Omental fat pad (tissue), 4 donors: ENCODE data around the gene TRA2A. TPM values are rescaled to one million over a fixed set of nuclear protein-coding genes. Genes with fewer than 3 reads are reported as not detected.

Experiments
- ATAC-seq: fragments of 150-250 bp; one replicate; pipeline ENCODE4 v1.9.1; 2016; ENCODE audit warnings: mild to moderate bottlenecking, moderate library complexity; ENCODE audit not compliant: low FRiP score
- DNase-seq: peaks from one replicate; pipeline ENCODE4 v3.0.0-alpha.2; 2019; ENCODE audit warnings: low spot score
- total RNA-seq, 4 donors: library from RNA; depleted of rRNA; stranded (reverse); fragments of >200 nt; gene quantifications; one replicate each; pipeline ENCODE4 v1.1.0, GENCODE V29; 2016
- TF ChIP-seq, protein P1 (sequence below), 3 donors: fragments of 450-650 bp; IDR thresholded peaks; one replicate each; pipeline ENCODE4 v1.5.1; 2016 to 2017; ENCODE audit warnings: antibody characterized with exemption in 3 of 3, mild to moderate bottlenecking in 3 of 3, moderate library complexity in 2 of 3

TRA2A gene
- total RNA-seq, 4 donors from 2014 or later = 33.5 to 59.7 (median 40.7) TPM

DNA sequence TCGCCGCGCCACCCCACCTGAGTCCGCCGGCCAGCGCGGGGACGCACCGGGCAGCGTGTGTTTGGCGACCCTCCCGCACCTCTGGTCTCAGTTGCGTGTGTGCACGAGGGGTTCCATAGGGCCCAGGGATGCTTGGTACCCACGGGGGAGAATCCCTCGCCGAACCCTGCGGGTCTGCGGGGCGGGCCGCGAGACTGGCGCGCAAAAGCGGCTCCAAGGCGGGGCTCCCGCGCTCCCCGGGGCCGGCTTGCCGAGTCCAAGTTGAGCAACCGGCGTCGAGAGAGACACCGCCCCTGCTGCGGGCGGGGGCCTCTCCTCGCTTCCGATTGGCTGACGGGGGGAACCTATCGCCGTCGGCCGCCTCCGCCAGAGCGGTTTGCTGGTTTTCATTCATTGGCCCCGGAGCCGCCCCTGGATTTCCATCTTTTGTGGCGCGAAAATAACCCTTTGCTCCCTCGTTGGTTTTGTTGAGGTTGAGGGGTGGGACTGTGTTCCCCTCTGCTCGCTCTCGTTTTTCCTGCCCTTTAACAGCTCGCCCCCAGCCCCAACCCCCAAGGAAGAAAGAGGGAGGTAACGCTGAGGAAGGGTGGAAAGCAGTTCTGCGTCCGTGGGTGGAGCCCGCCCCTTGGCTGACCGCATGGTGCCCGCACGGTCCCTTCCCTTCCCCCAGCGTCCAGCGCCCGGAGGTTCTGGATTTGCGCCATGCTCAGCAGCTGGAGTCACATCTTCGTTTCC is 57.5 kb downstream of the TRA2A start:
- ATAC-seq = no peak

GRCh38 chr7:23473844-23474093 is 58.0 kb downstream of the TRA2A start:
- ATAC-seq (no peak), DNase-seq (no peak)
- TF ChIP-seq, protein P1, sequence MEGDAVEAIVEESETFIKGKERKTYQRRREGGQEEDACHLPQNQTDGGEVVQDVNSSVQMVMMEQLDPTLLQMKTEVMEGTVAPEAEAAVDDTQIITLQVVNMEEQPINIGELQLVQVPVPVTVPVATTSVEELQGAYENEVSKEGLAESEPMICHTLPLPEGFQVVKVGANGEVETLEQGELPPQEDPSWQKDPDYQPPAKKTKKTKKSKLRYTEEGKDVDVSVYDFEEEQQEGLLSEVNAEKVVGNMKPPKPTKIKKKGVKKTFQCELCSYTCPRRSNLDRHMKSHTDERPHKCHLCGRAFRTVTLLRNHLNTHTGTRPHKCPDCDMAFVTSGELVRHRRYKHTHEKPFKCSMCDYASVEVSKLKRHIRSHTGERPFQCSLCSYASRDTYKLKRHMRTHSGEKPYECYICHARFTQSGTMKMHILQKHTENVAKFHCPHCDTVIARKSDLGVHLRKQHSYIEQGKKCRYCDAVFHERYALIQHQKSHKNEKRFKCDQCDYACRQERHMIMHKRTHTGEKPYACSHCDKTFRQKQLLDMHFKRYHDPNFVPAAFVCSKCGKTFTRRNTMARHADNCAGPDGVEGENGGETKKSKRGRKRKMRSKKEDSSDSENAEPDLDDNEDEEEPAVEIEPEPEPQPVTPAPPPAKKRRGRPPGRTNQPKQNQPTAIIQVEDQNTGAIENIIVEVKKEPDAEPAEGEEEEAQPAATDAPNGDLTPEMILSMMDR (IDR thresholded peaks at IDR 0.05) = no peak

More for the DNA sequence above, 57.5 kb downstream of the TRA2A start:
- DNase-seq = no peak
- TF ChIP-seq, protein P1 (IDR thresholded peaks at IDR 0.05) = no peak

GRCh38 chr7:23472956-23473843 is 58.6 kb downstream of the TRA2A start:
- TF ChIP-seq, protein P1 (IDR thresholded peaks at IDR 0.05) = no peak
- ATAC-seq (no peak), DNase-seq (no peak)

DNA sequence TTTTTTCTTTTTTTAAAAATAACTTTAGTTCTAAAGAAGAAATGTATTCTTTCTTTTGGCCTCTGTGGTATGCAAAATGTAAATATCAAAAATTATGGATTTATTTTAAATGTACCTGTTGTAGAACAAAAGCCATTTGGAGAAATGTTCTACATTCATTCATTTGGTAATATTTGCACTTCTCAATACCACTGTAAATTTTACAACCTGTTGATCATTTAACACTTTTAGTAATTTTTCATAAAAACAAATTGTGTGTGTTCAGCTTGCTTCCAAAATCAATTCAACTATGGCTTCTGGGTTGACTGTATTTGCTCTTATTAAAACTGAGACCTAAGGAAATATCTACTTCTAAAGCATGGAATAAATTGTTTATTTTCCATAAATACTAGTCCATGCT is 59.2 kb downstream of the TRA2A start:
- DNase-seq (no peak), ATAC-seq (no peak)
- TF ChIP-seq, protein P1 (IDR thresholded peaks at IDR 0.05) = no peak

GRCh38 chr7:23472046-23472445 is 59.7 kb downstream of the TRA2A start:
- DNase-seq (no peak), ATAC-seq (no peak)
- TF ChIP-seq, protein P1 (IDR thresholded peaks at IDR 0.05) = no peak

GRCh38 chr7:23471106-23471859 is 60.5 kb downstream of the TRA2A start:
- TF ChIP-seq, protein P1 (IDR thresholded peaks at IDR 0.05) = no peak
- ATAC-seq (no peak), DNase-seq (no peak)
